Spleen (tissue), 7 donors: ENCODE measurements around the gene FAM72A.
"Not testable (repeated sequence)": the region's sequence is repeated elsewhere in the genome, so short reads cannot be mapped to it uniquely, and the experiment has no call there.

Source experiments
- POLR2AphosphoS5 ChIP-seq, 3 donors: sonication (generic); formaldehyde crosslinking; IDR thresholded peaks; one replicate each; pipeline ENCODE4 v1.5.1; 2017; ENCODE audit warnings: antibody characterized with exemption in 3 of 3
- TF ChIP-seq, protein P1 (sequence below), 11 experiments: fragments of 200-600 bp in 7 of 11; fragments of 450-650 bp in 4 of 11; sonication (generic) in 4 of 11; IDR thresholded peaks in 8 of 11; conservative IDR thresholded peaks in 3 of 11; 1 replicate in 7 of 11; 2 replicates in 4 of 11; pipeline versions ENCODE4 v1.4.0 to v1.8.0; 2016 to 2021; ENCODE audit warnings: antibody characterized with exemption in 11 of 11, inconsistent platforms in 4 of 11, mild to moderate bottlenecking in 1 of 11
- donor health status: DM: no; HTN: no; CAD: no; lungs with moderate emphysema.
- donor health status: DM: no; HTN: no; CAD: no.
- donor health status: DM: no; HTN: no; CAD: no.

DNA sequence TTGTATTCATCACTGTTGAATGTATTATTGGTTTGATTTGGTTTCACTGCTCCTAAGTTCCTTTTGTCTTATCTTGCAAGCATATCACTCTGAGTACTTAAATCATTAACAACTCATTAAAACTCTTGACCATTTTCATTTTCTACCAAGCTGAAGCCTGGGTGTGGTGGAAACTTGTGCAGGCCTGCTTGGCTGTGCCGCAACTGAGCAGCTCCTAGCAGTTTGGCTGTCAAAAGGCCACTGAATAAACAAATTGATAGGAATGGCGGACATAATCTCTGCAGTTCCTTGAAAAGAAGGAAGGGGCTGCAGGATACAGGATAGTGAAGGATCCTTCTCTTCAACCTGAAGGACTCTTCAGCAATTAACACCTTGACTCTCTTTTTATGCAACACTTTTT is 26.6 kb upstream of the FAM72A start:
- TF ChIP-seq, protein P1, sequence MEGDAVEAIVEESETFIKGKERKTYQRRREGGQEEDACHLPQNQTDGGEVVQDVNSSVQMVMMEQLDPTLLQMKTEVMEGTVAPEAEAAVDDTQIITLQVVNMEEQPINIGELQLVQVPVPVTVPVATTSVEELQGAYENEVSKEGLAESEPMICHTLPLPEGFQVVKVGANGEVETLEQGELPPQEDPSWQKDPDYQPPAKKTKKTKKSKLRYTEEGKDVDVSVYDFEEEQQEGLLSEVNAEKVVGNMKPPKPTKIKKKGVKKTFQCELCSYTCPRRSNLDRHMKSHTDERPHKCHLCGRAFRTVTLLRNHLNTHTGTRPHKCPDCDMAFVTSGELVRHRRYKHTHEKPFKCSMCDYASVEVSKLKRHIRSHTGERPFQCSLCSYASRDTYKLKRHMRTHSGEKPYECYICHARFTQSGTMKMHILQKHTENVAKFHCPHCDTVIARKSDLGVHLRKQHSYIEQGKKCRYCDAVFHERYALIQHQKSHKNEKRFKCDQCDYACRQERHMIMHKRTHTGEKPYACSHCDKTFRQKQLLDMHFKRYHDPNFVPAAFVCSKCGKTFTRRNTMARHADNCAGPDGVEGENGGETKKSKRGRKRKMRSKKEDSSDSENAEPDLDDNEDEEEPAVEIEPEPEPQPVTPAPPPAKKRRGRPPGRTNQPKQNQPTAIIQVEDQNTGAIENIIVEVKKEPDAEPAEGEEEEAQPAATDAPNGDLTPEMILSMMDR (IDR thresholded peaks at IDR 0.05 in 8 of 11, conservative IDR thresholded peaks at IDR 0.05 in 3 of 11) = not testable (repeated sequence)
- not testable (repeated sequence) for TF ChIP-seq POLR2AphosphoS5 (IDR thresholded peaks at IDR 0.05)
